GM12892 (cell line): ENCODE measurements around the gene TPD52L1.

Experiments used
- POLR2A ChIP-seq: IDR thresholded peaks from 2 replicates; pipeline ENCODE4 v1.6.1; 2011; ENCODE audit warnings: low read depth, low read length, control low read depth
- POLR2AphosphoS5 ChIP-seq: IDR thresholded peaks from 2 replicates; pipeline ENCODE4 v1.6.1; 2011; ENCODE audit warnings: low read depth, low read length, control low read depth
- TAF1 ChIP-seq: IDR thresholded peaks from 2 replicates; pipeline ENCODE4 v1.6.1; 2011; ENCODE audit warnings: low read depth, mild to moderate bottlenecking, control low read depth, low read length, borderline replicate concordance

DNA sequence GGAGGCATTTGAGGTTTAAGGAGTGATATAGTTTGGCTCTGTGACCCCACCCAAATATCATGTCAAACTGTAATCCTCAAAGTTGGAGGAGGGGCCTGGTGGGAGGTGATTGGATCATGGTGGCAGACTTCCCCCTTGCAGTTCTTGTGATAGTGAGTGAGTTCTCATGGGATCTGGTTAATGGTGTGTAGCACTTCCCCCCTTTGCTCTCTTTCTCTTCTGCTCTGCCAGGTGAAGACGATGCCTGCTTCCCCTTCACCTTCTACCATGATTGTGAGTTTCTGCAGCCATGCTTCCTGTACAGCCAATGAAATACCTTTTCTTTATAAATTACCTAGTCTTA lies 149.9 kb downstream of the TPD52L1 start:
- TF ChIP-seq POLR2A, result no peak
- no peak for TF ChIP-seq POLR2AphosphoS5
- TF ChIP-seq TAF1, result no peak
